K562 (cell line): ENCODE data around the gene OR9G4. TPM values are rescaled to one million over a fixed set of nuclear protein-coding genes. Genes with fewer than 3 reads are reported as not detected.

ENCODE experiments used
- ATAC-seq: fragments of 200-7000 bp; cut with Tn5 transposase; 3 replicates; pipeline ENCODE4 v1.9.1; 2020; ENCODE audit warnings: moderate library complexity
- Bru-seq: library from RNA; stranded (reverse); fragments of 400-500 nt; gene quantifications from one replicate; lab custom pipeline; 2021; lab: Mats Ljungman, UMichigan
- BruChase-seq, 2 experiments: library from RNA; stranded (reverse); fragments of 400-500 nt; gene quantifications; one replicate each; lab custom pipeline; 2021; lab: Mats Ljungman, UMichigan
- BruUV-seq: library from RNA; stranded (reverse); fragments of 400-500 nt; replicated peaks from 2 replicates; lab custom pipeline; 2021; lab: Mats Ljungman, UMichigan
- CTCF ChIA-PET: fragments of 300-600 bp; formaldehyde crosslinking; extraction: SDS; loops from one replicate; lab custom pipeline; 2021; ENCODE audit warnings: low intra/inter-chr PET ratio; lab: Yijun Ruan, JAX
- POLR2A ChIA-PET: fragments of 300-600, 350-650 bp; sonication (Branson Sonifier 250); formaldehyde crosslinking; extraction: SDS; loops from one replicate; lab custom pipeline; 2021; ENCODE audit warnings: antibody characterized with exemption, inconsistent platforms; lab: Yijun Ruan, JAX
- DNase-seq, 4 experiments: peaks; one replicate each; pipeline versions ENCODE4 v3.0.0 to v3.0.0-alpha.2; 2011 to 2018; ENCODE audit warnings: low spot score in 3 of 4, mixed read lengths in 3 of 4; ENCODE audit errors: extremely low read depth in 1 of 4
- FAIRE-seq: peaks from 2 replicates; lab custom pipeline; 2011; peaks lifted over from hg19 to GRCh38; lab: Jason Lieb, UNC
- H2AFZ ChIP-seq: 2 replicates; pipeline ENCODE4 v1.6.0; 2011; ENCODE audit warnings: low read depth, low read length, control low read depth, inconsistent platforms
- H3K27ac ChIP-seq: fragments of 200-600 bp; 3 replicates; pipeline ENCODE4 v1.8.0; 2011; ENCODE audit warnings: low read depth, mild to moderate bottlenecking, control low read depth, inconsistent platforms, low read length, moderate library complexity, mixed read lengths; ENCODE audit errors: extremely low read depth
- H3K27me3 ChIP-seq, 2 experiments: fragments of 300-600 bp in 1 of 2; 2 replicates in 1 of 2; 3 replicates in 1 of 2; pipeline versions ENCODE4 v1.6.0 to v1.8.0; 2011; ENCODE audit warnings: inconsistent platforms in 2 of 2, low read length in 2 of 2, mild to moderate bottlenecking in 1 of 2, mixed read lengths in 1 of 2, moderate library complexity in 1 of 2; ENCODE audit not compliant: control insufficient read depth in 2 of 2, insufficient read depth in 2 of 2
- H3K36me3 ChIP-seq: fragments of 300-600 bp; 3 replicates; pipeline ENCODE4 v1.8.0; 2011; ENCODE audit warnings: mild to moderate bottlenecking, low read length, inconsistent platforms; ENCODE audit not compliant: control insufficient read depth, insufficient read depth
- H3K4me1 ChIP-seq, 2 experiments: fragments of 200-600 bp in 1 of 2; replicated peaks in 1 of 2; 2 replicates in 1 of 2; 3 replicates in 1 of 2; pipeline versions ENCODE4 v1.5.1 to v1.8.0; 2011; ENCODE audit warnings: inconsistent platforms in 2 of 2, low read length in 2 of 2, mild to moderate bottlenecking in 1 of 2, mixed read lengths in 1 of 2, moderate library complexity in 1 of 2; ENCODE audit not compliant: control insufficient read depth in 2 of 2, insufficient read depth in 2 of 2
- H3K4me2 ChIP-seq: 2 replicates; pipeline ENCODE4 v1.6.1; 2011; ENCODE audit warnings: low read length, control low read depth, inconsistent platforms, mixed read lengths; ENCODE audit not compliant: insufficient read depth
- H3K4me3 ChIP-seq: fragments of 200-600 bp; sonication (generic), shearing (Covaris generic); 2 replicates; pipeline ENCODE4 v1.5.1; 2016; ENCODE audit warnings: control low read depth, inconsistent platforms
- H3K79me2 ChIP-seq: fragments of 200-600 bp; 3 replicates; pipeline ENCODE4 v1.8.0; 2011; ENCODE audit warnings: low read length, inconsistent platforms; ENCODE audit not compliant: control insufficient read depth, insufficient read depth
- H3K9ac ChIP-seq, 2 experiments: 2 replicates each; pipeline versions ENCODE4 v1.6.0 to v1.6.1; 2011; ENCODE audit warnings: low read depth in 2 of 2, low read length in 2 of 2, control low read depth in 1 of 2, inconsistent platforms in 1 of 2, mild to moderate bottlenecking in 1 of 2, mixed read lengths in 1 of 2; ENCODE audit not compliant: insufficient read depth in 1 of 2
- H3K9me1 ChIP-seq: one replicate; pipeline ENCODE4 v1.6.0; 2011; ENCODE audit warnings: inconsistent platforms, mild to moderate bottlenecking, low read length, moderate library complexity; ENCODE audit not compliant: control insufficient read depth, insufficient read depth
- H3K9me3 ChIP-seq: replicated peaks from 2 replicates; pipeline ENCODE4 v1.5.1; 2011; ENCODE audit warnings: low read depth, low read length, inconsistent platforms; ENCODE audit not compliant: control insufficient read depth, insufficient read depth
- H4K20me1 ChIP-seq: replicated peaks from 2 replicates; pipeline ENCODE4 v1.6.1; 2011; ENCODE audit warnings: low read length, inconsistent platforms, mixed read lengths; ENCODE audit not compliant: control insufficient read depth, insufficient read depth
- COPS2 ChIP-seq: fragments of 450-650 bp; conservative IDR thresholded peaks from 2 replicates; pipeline ENCODE4 v1.6.1; 2016; ENCODE audit warnings: mild to moderate bottlenecking, moderate library complexity
- FUS ChIP-seq: fragments of 200-400 bp; formaldehyde crosslinking; optimal IDR thresholded peaks from 2 replicates; pipeline ENCODE3; 2017; ENCODE audit warnings: low read depth, low read length
- GATA2 ChIP-seq: sonication (generic); formaldehyde crosslinking; IDR thresholded peaks from 2 replicates; pipeline ENCODE4 v1.4.0; 2020; ENCODE audit warnings: mild to moderate bottlenecking, missing genetic modification reagents
- SIRT6 ChIP-seq: IDR thresholded peaks from one replicate; pipeline ENCODE4 v1.6.1; 2012; ENCODE audit warnings: low read depth, mild to moderate bottlenecking, control low read depth, inconsistent platforms, low read length, moderate library complexity
- STAT5B ChIP-seq: fragments of 250-450 bp; sonication (Bioruptor Pico); IDR thresholded peaks from 2 replicates; pipeline ENCODE4 v1.8.0; 2021; ENCODE audit warnings: mild to moderate bottlenecking, inconsistent platforms
- TAF7 ChIP-seq: fragments of 450-650 bp; IDR thresholded peaks from 2 replicates; pipeline ENCODE4 v1.6.1; 2016; ENCODE audit warnings: missing genetic modification characterization, missing compliant biosample characterization
- ZBTB17 ChIP-seq: fragments of 450-650 bp; formaldehyde crosslinking; IDR thresholded peaks from 2 replicates; pipeline ENCODE4 v1.4.0; 2020; ENCODE audit warnings: mild to moderate bottlenecking
- ZNF174 ChIP-seq: fragments of 250-450 bp; sonication (Bioruptor Pico); IDR thresholded peaks from 2 replicates; pipeline ENCODE4 v1.4.0; 2020; ENCODE audit warnings: mild to moderate bottlenecking
- WGBS: fragments of 100-300 bp; shearing (Covaris generic); methylation state at CpG from one replicate; pipeline ENCODE4 v1.1.6; 2016; ENCODE audit warnings: low coverage, mixed read lengths; ENCODE audit not compliant: insufficient coverage; ENCODE audit errors: missing lambda C conversion rate; 5-methylcytosine and 5-hydroxymethylcytosine counted together
- in situ Hi-C: fragments of 300-500 bp; cut with MboI; formaldehyde crosslinking; loops from 4 replicates; pipeline ENCODE4 v1.15.0; 2018; ENCODE audit warnings: inconsistent platforms, mixed read lengths
- intact Hi-C: fragments of 100-400 bp; cut with micrococcal nuclease; formaldehyde crosslinking; loops from 2 replicates; pipeline ENCODE4 v1.14.2; 2022
- long read RNA-seq, 3 experiments: library from polyadenylated mRNA in 2 of 3; library from RNA in 1 of 3; unstranded in 2 of 3; stranded (forward) in 1 of 3; transcript quantifications; one replicate each; pipeline ENCODE4 v2.0.0, GENCODE V29; 2019 to 2022
- polyA minus RNA-seq, 3 experiments: library from RNA; depleted of rRNA, polyadenylated mRNA; stranded (reverse); fragments of >200 nt; gene quantifications; 2 replicates each; pipeline ENCODE4 v1.2.3, GENCODE V29; 2011
- polyA plus RNA-seq, 8 experiments: library from polyadenylated mRNA; depleted of rRNA in 4 of 8; stranded (reverse) in 5 of 8; unstranded in 3 of 8; fragments of >200 nt; fragmentation: Nextera tagmentation in 2 of 8; fragmentation: Illumina TruSeq in 1 of 8; extraction: Ambion mirVana in 2 of 8; extraction: Trizol in 1 of 8; gene quantifications; 2 replicates each; pipeline versions ENCODE4 v1.2.1 to v1.2.3, GENCODE V29; 2011 to 2014; ENCODE audit warnings: inconsistent platforms in 1 of 8, missing spikeins in 1 of 8
- total RNA-seq, 7 experiments: library from RNA; depleted of rRNA in 6 of 7; stranded (reverse); fragments of >200 nt in 6 of 7; fragmentation: Illumina TruSeq in 2 of 7; extraction: Trizol in 2 of 7; gene quantifications; 2 replicates each; pipeline versions ENCODE4 v1.2.1 to v1.2.3, GENCODE V29; 2011 to 2021; ENCODE audit warnings: low replicate concordance in 1 of 7
- TF ChIP-seq, protein P1 (sequence below), 2 experiments: fragments of 450-650 bp in 1 of 2; sonication (generic) in 1 of 2; formaldehyde crosslinking in 1 of 2; IDR thresholded peaks in 1 of 2; conservative IDR thresholded peaks in 1 of 2; 2 replicates each; pipeline versions ENCODE4 v1.6.1 to v1.8.1; 2016 to 2023; ENCODE audit warnings: mild to moderate bottlenecking in 2 of 2, moderate library complexity in 2 of 2, inconsistent platforms in 1 of 2, missing genetic modification reagents in 1 of 2
- TF ChIP-seq, protein P2 (sequence below): sonication (generic); formaldehyde crosslinking; IDR thresholded peaks from 2 replicates; pipeline ENCODE4 v1.8.0; 2022; ENCODE audit warnings: missing genetic modification reagents, mild to moderate bottlenecking, moderate library complexity, borderline replicate concordance
- TF ChIP-seq, protein P3 (sequence below): fragments of 250-450 bp; sonication (Bioruptor Pico); IDR thresholded peaks from 2 replicates; pipeline ENCODE4 v1.9.0; 2021; ENCODE audit warnings: mild to moderate bottlenecking, inconsistent platforms
- TF ChIP-seq, protein P4 (sequence below): fragments of 200-800 bp; sonication (Bioruptor generic); IDR thresholded peaks from 2 replicates; pipeline ENCODE4 v1.6.1; 2017; ENCODE audit warnings: missing genetic modification characterization, missing compliant biosample characterization
- TF ChIP-seq, protein P5 (sequence below): fragments of 250-450 bp; sonication (Bioruptor Pico); IDR thresholded peaks from 2 replicates; pipeline ENCODE4 v1.8.0; 2021; ENCODE audit warnings: borderline replicate concordance, mild to moderate bottlenecking, moderate library complexity; ENCODE audit not compliant: poor library complexity, severe bottlenecking

The OR9G4 gene
- not detected in 2 replicates for total RNA-seq (2011; cell fraction: chromatin; rRNA removed; ENCODE audit: low replicate concordance)
- total RNA-seq (2011; cell fraction: nucleolus; rRNA removed) = not detected in 2 replicates
- not detected in 2 replicates for total RNA-seq (2011; cell fraction: nucleoplasm; rRNA removed)
- total RNA-seq (2014; rRNA removed) (not detected in 2 replicates), total RNA-seq (2014; rRNA removed; fragmentation: Illumina TruSeq; extraction: Trizol) (not detected in 2 replicates), total RNA-seq (2015; rRNA removed; fragmentation: Illumina TruSeq; extraction: Trizol) (not detected in 2 replicates), total RNA-seq (2021) (not detected in 2 replicates), polyA plus RNA-seq (2011; rRNA removed) (not detected in 2 replicates), polyA plus RNA-seq (2014; fragmentation: Illumina TruSeq; extraction: Trizol) (not detected in 2 replicates), polyA plus RNA-seq (2014; fragmentation: Nextera tagmentation; extraction: Ambion mirVana) (not detected), polyA plus RNA-seq (2014; rRNA removed) (not detected in 2 replicates), polyA minus RNA-seq (2011; rRNA and poly(A)+ RNA removed) (not detected in 2 replicates), Bru-seq, nascent RNA (not detected), BruChase-seq, experiment 1, labeled RNA remaining after a 2-hour chase (not detected), BruChase-seq, experiment 2, labeled RNA remaining after a 6-hour chase (not detected)
- polyA plus RNA-seq (2011; cell fraction: cytosol; rRNA removed) = not detected in 2 replicates
- polyA plus RNA-seq (2011; cell fraction: nucleus; rRNA removed) = not detected in 2 replicates
- polyA plus RNA-seq (2012) = not detected in 2 replicates
- not detected in 2 replicates for polyA minus RNA-seq (2011; cell fraction: cytosol; rRNA and poly(A)+ RNA removed)
- polyA minus RNA-seq (2011; cell fraction: nucleus; rRNA and poly(A)+ RNA removed) = not detected in 2 replicates
- long read RNA-seq, experiment 1 = 0 reads
- long read RNA-seq, experiment 2 = 0 reads
- long read RNA-seq, experiment 3 = 0 reads

DNA sequence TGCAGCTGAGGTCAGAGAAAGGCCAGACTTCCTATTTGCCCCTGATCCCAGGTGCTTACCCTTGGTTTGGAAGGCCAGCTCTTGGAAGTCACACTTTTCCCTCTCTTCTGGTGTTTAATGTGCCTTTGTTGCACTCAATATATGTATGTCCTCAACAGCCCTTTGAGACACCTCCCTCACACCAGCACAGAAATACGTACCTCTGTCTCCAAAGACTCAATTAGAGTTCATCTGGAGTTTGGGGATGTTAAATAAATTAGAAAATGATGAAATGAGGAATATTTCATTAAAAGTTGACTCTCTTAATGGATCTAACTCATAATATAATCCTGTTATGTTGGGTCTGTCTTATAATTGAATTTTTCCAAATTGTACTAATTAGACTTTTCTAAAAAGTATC, at the start of gene OR9G4:
Gene OR9G4 (minus strand): TSS at position 101 of the 400 bp plus-strand sequence. CDS start 4,931 bp downstream, outside the sequence.
- Histone ChIP-seq H3K4me3 (no peak within 1 kb of the TSS), H3K9me1 (no peaks in the 10 kb centered on the region), H3K4me2 (no peak within 1 kb of the TSS), H3K27ac (no peak within 1 kb of the TSS), H3K4me1 (no peaks in the 10 kb centered on the region), H3K79me2 (no peaks in the 10 kb centered on the region), H3K36me3 (no peaks in the 10 kb centered on the region), H4K20me1 (no peaks in the 10 kb centered on the region), H3K27me3 (no peaks in the 10 kb centered on the region), H2AFZ (no peak within 1 kb of the TSS), H3K9me3 (no peaks in the 10 kb centered on the region; the same call in 1 of the 2 replicates), H3K9ac (no peak within 1 kb of the TSS)
- CTCF ChIA-PET = no interaction called here
- intact Hi-C loops (no loop called here), in situ Hi-C loops (no loop called here)
- FAIRE-seq (no peak), DNase-seq (no peak), ATAC-seq (no peak)
- 0% methylated on average over 1 of the region's 1 CpG for WGBS
- POLR2A ChIA-PET = no interaction called here
- no TSS peak for BruUV-seq
- no peak for TF ChIP-seq COPS2
- TF ChIP-seq ZBTB17 = no peak
- TF ChIP-seq, protein P1, sequence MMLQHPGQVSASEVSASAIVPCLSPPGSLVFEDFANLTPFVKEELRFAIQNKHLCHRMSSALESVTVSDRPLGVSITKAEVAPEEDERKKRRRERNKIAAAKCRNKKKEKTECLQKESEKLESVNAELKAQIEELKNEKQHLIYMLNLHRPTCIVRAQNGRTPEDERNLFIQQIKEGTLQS (IDR thresholded peaks at IDR 0.05) = no peak
- TF ChIP-seq, protein P1 (CRISPR knock-in tag; conservative IDR thresholded peaks at IDR 0.05) = no peak
- no peak for TF ChIP-seq STAT5B (CRISPR knock-in tag)
- TF ChIP-seq, protein P2, sequence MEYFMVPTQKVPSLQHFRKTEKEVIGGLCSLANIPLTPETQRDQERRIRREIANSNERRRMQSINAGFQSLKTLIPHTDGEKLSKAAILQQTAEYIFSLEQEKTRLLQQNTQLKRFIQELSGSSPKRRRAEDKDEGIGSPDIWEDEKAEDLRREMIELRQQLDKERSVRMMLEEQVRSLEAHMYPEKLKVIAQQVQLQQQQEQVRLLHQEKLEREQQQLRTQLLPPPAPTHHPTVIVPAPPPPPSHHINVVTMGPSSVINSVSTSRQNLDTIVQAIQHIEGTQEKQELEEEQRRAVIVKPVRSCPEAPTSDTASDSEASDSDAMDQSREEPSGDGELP (CRISPR knock-in tag) = no peak
- TF ChIP-seq ZNF174 (CRISPR knock-in tag) = no peak
- TF ChIP-seq SIRT6 = no peak
- no peak for TF ChIP-seq TAF7
- TF ChIP-seq, protein P3, sequence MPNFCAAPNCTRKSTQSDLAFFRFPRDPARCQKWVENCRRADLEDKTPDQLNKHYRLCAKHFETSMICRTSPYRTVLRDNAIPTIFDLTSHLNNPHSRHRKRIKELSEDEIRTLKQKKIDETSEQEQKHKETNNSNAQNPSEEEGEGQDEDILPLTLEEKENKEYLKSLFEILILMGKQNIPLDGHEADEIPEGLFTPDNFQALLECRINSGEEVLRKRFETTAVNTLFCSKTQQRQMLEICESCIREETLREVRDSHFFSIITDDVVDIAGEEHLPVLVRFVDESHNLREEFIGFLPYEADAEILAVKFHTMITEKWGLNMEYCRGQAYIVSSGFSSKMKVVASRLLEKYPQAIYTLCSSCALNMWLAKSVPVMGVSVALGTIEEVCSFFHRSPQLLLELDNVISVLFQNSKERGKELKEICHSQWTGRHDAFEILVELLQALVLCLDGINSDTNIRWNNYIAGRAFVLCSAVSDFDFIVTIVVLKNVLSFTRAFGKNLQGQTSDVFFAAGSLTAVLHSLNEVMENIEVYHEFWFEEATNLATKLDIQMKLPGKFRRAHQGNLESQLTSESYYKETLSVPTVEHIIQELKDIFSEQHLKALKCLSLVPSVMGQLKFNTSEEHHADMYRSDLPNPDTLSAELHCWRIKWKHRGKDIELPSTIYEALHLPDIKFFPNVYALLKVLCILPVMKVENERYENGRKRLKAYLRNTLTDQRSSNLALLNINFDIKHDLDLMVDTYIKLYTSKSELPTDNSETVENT = no peak
- TF ChIP-seq GATA2 (CRISPR knock-in tag) = no peak
- TF ChIP-seq FUS = no peak
- TF ChIP-seq, protein P4, sequence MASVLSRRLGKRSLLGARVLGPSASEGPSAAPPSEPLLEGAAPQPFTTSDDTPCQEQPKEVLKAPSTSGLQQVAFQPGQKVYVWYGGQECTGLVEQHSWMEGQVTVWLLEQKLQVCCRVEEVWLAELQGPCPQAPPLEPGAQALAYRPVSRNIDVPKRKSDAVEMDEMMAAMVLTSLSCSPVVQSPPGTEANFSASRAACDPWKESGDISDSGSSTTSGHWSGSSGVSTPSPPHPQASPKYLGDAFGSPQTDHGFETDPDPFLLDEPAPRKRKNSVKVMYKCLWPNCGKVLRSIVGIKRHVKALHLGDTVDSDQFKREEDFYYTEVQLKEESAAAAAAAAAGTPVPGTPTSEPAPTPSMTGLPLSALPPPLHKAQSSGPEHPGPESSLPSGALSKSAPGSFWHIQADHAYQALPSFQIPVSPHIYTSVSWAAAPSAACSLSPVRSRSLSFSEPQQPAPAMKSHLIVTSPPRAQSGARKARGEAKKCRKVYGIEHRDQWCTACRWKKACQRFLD (CRISPR knock-in tag) = no peak
- TF ChIP-seq, protein P5, sequence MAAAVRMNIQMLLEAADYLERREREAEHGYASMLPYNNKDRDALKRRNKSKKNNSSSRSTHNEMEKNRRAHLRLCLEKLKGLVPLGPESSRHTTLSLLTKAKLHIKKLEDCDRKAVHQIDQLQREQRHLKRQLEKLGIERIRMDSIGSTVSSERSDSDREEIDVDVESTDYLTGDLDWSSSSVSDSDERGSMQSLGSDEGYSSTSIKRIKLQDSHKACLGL (CRISPR knock-in tag) = no peak
